Daoy (cell line): ENCODE results near the gene RAB7B. TPM values are rescaled to one million over a fixed set of nuclear protein-coding genes. Genes with fewer than 3 reads are reported as not detected.

ENCODE experiments used
- DNase-seq: peaks from one replicate; pipeline ENCODE4 v3.0.0-alpha.2; 2015; ENCODE audit warnings: low read depth
- total RNA-seq: library from RNA; depleted of rRNA; stranded (reverse); fragments of >200 nt; shearing (Covaris generic); gene quantifications from 2 replicates; pipeline ENCODE4 v1.2.3, GENCODE V29; 2014

RAB7B gene
- total RNA-seq, 1 experiment from 2014 or later: 3.5 TPM

GRCh38 chr1:206022766-206023165 is 19.6 kb upstream of the RAB7B start:
- no peak for DNase-seq

GRCh38 chr1:206021626-206022365 is 18.6 kb upstream of the RAB7B start:
- no peak for DNase-seq

GRCh38 chr1:206021008-206021625 is 17.9 kb upstream of the RAB7B start:
- no peak for DNase-seq

GRCh38 chr1:206020393-206021007 is 17.3 kb upstream of the RAB7B start:
- no peak for DNase-seq

- no peak for DNase-seq
These were observed 11.9 kb upstream of the RAB7B start for GRCh38 chr1:206015071-206015470.

- no peak for DNase-seq
These were observed 11.4 kb upstream of the RAB7B start for GRCh38 chr1:206014601-206015000.

- no peak for DNase-seq
These were observed 10.0 kb upstream of the RAB7B start for GRCh38 chr1:206013026-206013795.

GRCh38 chr1:206012086-206012859 is 9.1 kb upstream of the RAB7B start:
- no peak for DNase-seq

- DNase-seq: no peak
These were observed 7.9 kb upstream of the RAB7B start for GRCh38 chr1:206011057-206011456.

GRCh38 chr1:206010060-206010459 is 6.9 kb upstream of the RAB7B start:
- DNase-seq: no peak

GRCh38 chr1:206006946-206007345 is 3.8 kb upstream of the RAB7B start:
- DNase-seq: no peak

GRCh38 chr1:206005778-206006180 is 2.6 kb upstream of the RAB7B start:
- no peak for DNase-seq

- no peak for DNase-seq
These were observed 2.0 kb upstream of the RAB7B start for GRCh38 chr1:206005234-206005633.

- no peak for DNase-seq
These were observed 1.6 kb upstream of the RAB7B start for GRCh38 chr1:206004826-206005225.

- no peak for DNase-seq
These were observed 932 bp upstream of the RAB7B start for GRCh38 chr1:206003854-206004800.

- no peak for DNase-seq
These were observed 1.0 kb downstream of the RAB7B start for GRCh38 chr1:206002160-206002559.

- peak; percentile 93 for DNase-seq
These were observed 1.7 kb downstream of the RAB7B start for GRCh38 chr1:206001476-206001888.

GRCh38 chr1:206000641-206001339 is 2.4 kb downstream of the RAB7B start:
- DNase-seq: peak; percentile 77

GRCh38 chr1:205998457-205999241 is 4.5 kb downstream of the RAB7B start:
- no peak for DNase-seq
